GM12878 (cell line): ENCODE measurements around the gene PAPOLG. TPM values are rescaled to one million over a fixed set of nuclear protein-coding genes. Genes with fewer than 3 reads are reported as not detected.

Experiments
- ATAC-seq: fragments of 200-7000 bp; cut with Tn5 transposase; 3 replicates; pipeline ENCODE4 v1.9.1; 2020; ENCODE audit warnings: mild to moderate bottlenecking, moderate library complexity
- BruUV-seq: library from RNA; stranded (reverse); fragments of 400-500 nt; replicated peaks from 2 replicates; lab custom pipeline; 2021; lab: Mats Ljungman, UMichigan
- CTCF ChIA-PET: fragments of 300-600 bp; sonication (Branson Sonifier 250); formaldehyde crosslinking; extraction: SDS; loops from one replicate; lab custom pipeline; 2021; ENCODE audit warnings: inconsistent platforms; lab: Yijun Ruan, JAX
- POLR2A ChIA-PET: fragments of 350-600 bp; formaldehyde crosslinking; extraction: SDS; loops from one replicate; lab custom pipeline; 2021; ENCODE audit warnings: inconsistent platforms; lab: Charles Lee
- RAD21 ChIA-PET: fragments of 300-600 bp; sonication (Branson Sonifier 250); formaldehyde crosslinking; loops from one replicate; lab custom pipeline; 2023; ENCODE audit warnings: antibody characterized with exemption; ENCODE audit not compliant: unreplicated experiment; lab: Charles Lee
- SMC1A ChIA-PET: fragments of 300-600 bp; sonication (Branson Sonifier 250); formaldehyde crosslinking; loops from one replicate; lab custom pipeline; 2023; ENCODE audit not compliant: unreplicated experiment, uncharacterized antibody; lab: Charles Lee
- DNase-seq: peaks from one replicate; pipeline ENCODE4 v3.0.0-alpha.2; 2011; ENCODE audit warnings: low read depth, low spot score
- FAIRE-seq: peaks from 3 replicates; lab custom pipeline; 2011; peaks lifted over from hg19 to GRCh38; lab: Jason Lieb, UNC
- H2AFZ ChIP-seq: 2 replicates; pipeline ENCODE4 v1.6.0; 2011; ENCODE audit warnings: low read depth, low read length, control low read depth; ENCODE audit not compliant: control insufficient read depth
- H3K27ac ChIP-seq: 2 replicates; pipeline ENCODE4 v1.5.1; 2011; ENCODE audit warnings: control low read depth; ENCODE audit not compliant: control insufficient read depth, insufficient read depth
- H3K27me3 ChIP-seq, 2 experiments: replicated peaks in 1 of 2; 2 replicates each; pipeline versions ENCODE4 v1.6.0 to v1.6.1; 2011; ENCODE audit warnings: low read length in 1 of 2; ENCODE audit not compliant: control insufficient read depth in 2 of 2, insufficient read depth in 2 of 2
- H3K36me3 ChIP-seq, 2 experiments: 2 replicates each; pipeline ENCODE4 v1.5.1; 2011; ENCODE audit warnings: low read length in 1 of 2; ENCODE audit not compliant: control insufficient read depth in 2 of 2, insufficient read depth in 2 of 2
- H3K4me1 ChIP-seq: 2 replicates; pipeline ENCODE4 v1.6.1; 2011; ENCODE audit warnings: mild to moderate bottlenecking, low read length, moderate library complexity, mixed read lengths; ENCODE audit not compliant: control insufficient read depth, insufficient read depth
- H3K4me2 ChIP-seq: 2 replicates; pipeline ENCODE4 v1.6.0; 2011; ENCODE audit warnings: control low read depth; ENCODE audit not compliant: control insufficient read depth, insufficient read depth
- H3K4me3 ChIP-seq: fragments of 200-600 bp; sonication (generic); 2 replicates; pipeline ENCODE4 v1.5.1; 2016
- H3K79me2 ChIP-seq: 2 replicates; pipeline ENCODE4 v1.6.0; 2011; ENCODE audit warnings: low read length; ENCODE audit not compliant: control insufficient read depth, insufficient read depth
- H3K9ac ChIP-seq: 2 replicates; pipeline ENCODE4 v1.8.0; 2011; ENCODE audit warnings: low read length, control low read depth, mixed read lengths; ENCODE audit not compliant: control insufficient read depth, insufficient read depth
- H3K9me3 ChIP-seq: replicated peaks from 3 replicates; pipeline ENCODE4 v1.5.1; 2011; ENCODE audit warnings: mild to moderate bottlenecking, low read length; ENCODE audit not compliant: control insufficient read depth, insufficient read depth
- H4K20me1 ChIP-seq: 2 replicates; pipeline ENCODE4 v1.6.0; 2011; ENCODE audit not compliant: control insufficient read depth, insufficient read depth
- ASH2L ChIP-seq: fragments of 300-600, 200-600 bp; sonication (generic); IDR thresholded peaks from 2 replicates; pipeline ENCODE4 v1.6.1; 2017; ENCODE audit warnings: low read depth, mild to moderate bottlenecking, borderline replicate concordance
- E2F4 ChIP-seq: IDR thresholded peaks from 2 replicates; pipeline ENCODE4 v1.6.1; 2012; ENCODE audit warnings: low read depth, low read length, improper control_type of control experiment
- EP300 ChIP-seq, 2 experiments: fragments of 150-350 bp in 1 of 2; IDR thresholded peaks; 2 replicates each; pipeline ENCODE4 v1.6.1; 2011 to 2012; ENCODE audit warnings: low read depth in 2 of 2, low read length in 2 of 2, borderline replicate concordance in 1 of 2, improper control_type of control experiment in 1 of 2, inconsistent platforms in 1 of 2; ENCODE audit not compliant: control insufficient read depth in 1 of 2
- KDM1A ChIP-seq: fragments of 200-600 bp; sonication (generic); IDR thresholded peaks from 2 replicates; pipeline ENCODE4 v1.6.1; 2016; ENCODE audit warnings: borderline replicate concordance
- MXI1 ChIP-seq: fragments of 150-350 bp; IDR thresholded peaks from 2 replicates; pipeline ENCODE4 v1.6.1; 2011; ENCODE audit warnings: low read depth, mild to moderate bottlenecking, inconsistent platforms, low read length, improper control_type of control experiment
- SREBF1 ChIP-seq: IDR thresholded peaks from 2 replicates; pipeline ENCODE4 v1.6.1; 2012; ENCODE audit warnings: mild to moderate bottlenecking, low read length
- SUPT20H ChIP-seq: IDR thresholded peaks from 2 replicates; pipeline ENCODE4 v1.6.1; 2011; ENCODE audit warnings: low read depth, mild to moderate bottlenecking, low read length, moderate library complexity, borderline replicate concordance; ENCODE audit not compliant: control insufficient read depth
- YBX1 ChIP-seq: fragments of 450-650 bp; IDR thresholded peaks from 2 replicates; pipeline ENCODE4 v1.6.1; 2016; ENCODE audit warnings: antibody characterized with exemption
- ZNF274 ChIP-seq: IDR thresholded peaks from one replicate; pipeline ENCODE4 v1.8.0; 2011; ENCODE audit not compliant: insufficient read length, insufficient read depth
- WGBS: methylation state at CpG from one replicate; pipeline ENCODE4 v1.1.6; 2016; ENCODE audit warnings: low lambda C conversion rate; ENCODE audit not compliant: insufficient replicate concordance, insufficient coverage; ENCODE audit errors: missing lambda C conversion rate; 5-methylcytosine and 5-hydroxymethylcytosine counted together
- in situ Hi-C: fragments of 300-500 bp; cut with MboI; formaldehyde crosslinking; loops from 9 replicates; pipeline ENCODE4 v1.14.3; 2018; ENCODE audit warnings: mixed read lengths
- intact Hi-C: fragments of 100-400 bp; cut with micrococcal nuclease; formaldehyde crosslinking; loops from one replicate; pipeline ENCODE4 v1.14.2; 2022; ENCODE audit not compliant: unreplicated experiment
- polyA plus RNA-seq, 11 experiments: library from polyadenylated mRNA; depleted of rRNA in 4 of 11; unstranded in 6 of 11; stranded (reverse) in 5 of 11; fragments of >200 nt; fragmentation: Nextera tagmentation in 4 of 11; fragmentation: Illumina TruSeq in 1 of 11; extraction: Ambion mirVana in 4 of 11; extraction: Trizol in 1 of 11; gene quantifications; 1 replicate in 1 of 11; 2 replicates in 10 of 11; pipeline versions ENCODE4 v1.2.1 to v1.2.3, GENCODE V29; 2011 to 2016; ENCODE audit warnings: inconsistent platforms in 2 of 11, missing spikeins in 2 of 11, low read depth in 1 of 11
- total RNA-seq, 4 experiments: library from RNA; depleted of rRNA in 3 of 4; stranded (reverse); fragments of >200 nt in 3 of 4; fragmentation: Illumina TruSeq in 1 of 4; extraction: Trizol in 1 of 4; gene quantifications; 2 replicates each; pipeline versions ENCODE4 v1.2.1 to v1.2.3, GENCODE V29; 2013 to 2021

Gene PAPOLG
- total and polyA plus RNA-seq, 10 of the 15 experiments (the other 5 are each of a cell fraction or from before 2014, with no cell fraction given): 4.2 to 15.8 (median 10.7) TPM

GRCh38 chr2:60764736-60765534 lies 8.9 kb downstream of the PAPOLG start:
- BruUV-seq: no TSS peak
- ChIA-PET SMC1A (interaction anchor here (0.9 to 1.0 kb wide), 2 partner anchors 8 to 14 kb away, joined by 3 read pairs; no protein-coding TSS in a partner anchor), RAD21 (no interaction called here), POLR2A (interaction anchor here (0.6 to 1.7 kb wide), 4 partner anchors 9 to 135 kb away, joined by 3 to 6 read pairs (median 4); partner anchors contain the start of gene PAPOLG), CTCF (interaction anchor here (1.0 to 1.1 kb wide), 3 partner anchors 18 to 234 kb away, joined by 3 to 4 read pairs (median 3); no protein-coding TSS in a partner anchor)
- no peak for TF ChIP-seq SREBF1
- TF ChIP-seq KDM1A: no peak
- TF ChIP-seq E2F4: no peak
- no peak for TF ChIP-seq ZNF274
- TF ChIP-seq ASH2L: no peak
- no peak for TF ChIP-seq MXI1
- TF ChIP-seq SUPT20H: no peak
- TF ChIP-seq YBX1: no peak
- TF ChIP-seq EP300 (IDR thresholded peaks at IDR 0.05; ENCODE audit: borderline replicate concordance in 1 of 2, control insufficient read depth in 1 of 2, low read depth in 2 of 2, low read length in 2 of 2): no peak
- Histone ChIP-seq H4K20me1 (no peaks in the 10 kb centered on the region), H3K9me3 (no peaks in the 10 kb centered on the region), H3K4me3 (no peak overlapping the region), H3K4me1 (no peaks in the 10 kb centered on the region), H3K27me3 (no peaks in the 10 kb centered on the region), H3K27ac (no peak overlapping the region), H2AFZ (no peak overlapping the region), H3K4me2 (no peak overlapping the region), H3K79me2 (no peaks in the 10 kb centered on the region), H3K9ac (no peak overlapping the region), H3K36me3 (peaks cover 0 to 37% of the 10 kb centered on the region in 2 experiments; a peak in 2 of 4 replicates)
- in situ Hi-C loops (no loop called here), intact Hi-C loops (no loop called here)
- DNase-seq (no peak), ATAC-seq (no peak), FAIRE-seq (no peak)
- 67% methylated on average over 3 of the region's 3 CpGs for WGBS
